Measurements from ENCODE around the gene TSPEAR. TPM values are rescaled to one million over a fixed set of nuclear protein-coding genes. Genes with fewer than 3 reads are reported as not detected.
"Not testable (repeated sequence)": the region's sequence is repeated elsewhere in the genome, so short reads cannot be mapped to it uniquely, and the experiment has no call there.

The TSPEAR gene
- total RNA-seq, 1 experiment from 2014 or later: not detected

DNA sequence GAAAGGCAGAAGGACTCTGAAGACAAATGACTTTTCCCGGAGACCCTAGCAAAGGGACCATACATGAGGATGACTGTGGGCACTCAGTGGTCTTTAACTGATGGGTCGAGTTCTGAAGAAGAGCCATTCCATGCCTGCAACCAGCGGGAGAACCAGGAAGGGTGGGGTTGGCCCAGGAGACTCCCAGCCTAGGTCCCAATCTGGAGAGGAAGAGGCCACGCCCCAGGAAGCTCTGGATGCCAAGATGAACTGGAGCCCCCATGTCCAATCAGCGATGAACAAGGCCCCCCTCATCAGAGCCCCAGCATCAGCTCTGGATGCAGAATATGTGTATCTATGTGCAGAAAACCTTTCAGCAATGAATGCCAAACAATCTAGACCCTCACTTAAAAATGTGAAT, 70.6 kb downstream of the TSPEAR start:
- no peak overlapping the region for H3K4me3 ChIP-seq
- no peaks in the 10 kb centered on the region; the same call in 1 of the 2 replicates for H3K9me3 ChIP-seq (replicated peaks)
- H3K27me3 ChIP-seq: no peaks in the 10 kb centered on the region
- no peak overlapping the region for H3K27ac ChIP-seq
- H3K4me1 ChIP-seq: no peaks in the 10 kb centered on the region
- no peaks in the 10 kb centered on the region for H3K36me3 ChIP-seq
- no peak for DNase-seq

DNA sequence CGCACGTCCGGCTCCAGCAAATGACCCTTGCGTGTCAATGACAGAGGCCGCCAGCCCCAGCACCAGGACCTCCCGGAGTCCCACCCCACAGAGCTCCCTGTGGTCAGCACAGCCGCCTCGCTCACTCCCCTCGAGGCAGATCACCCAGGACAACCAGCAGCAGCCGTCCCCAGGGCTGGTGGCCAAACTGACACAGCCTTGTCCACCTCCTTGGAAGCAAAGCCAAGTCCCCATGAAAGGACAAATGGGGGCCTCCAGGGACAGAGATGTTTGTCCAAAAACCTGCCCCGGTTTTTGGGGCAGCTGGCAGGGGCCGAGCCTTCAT, 72.1 kb downstream of the TSPEAR start:
- Histone ChIP-seq H3K4me3 (no peak overlapping the region), H3K9me3 (replicated peaks) (no peaks in the 10 kb centered on the region; the same call in none of the 2 replicates), H3K36me3 (no peaks in the 10 kb centered on the region), H3K27me3 (no peaks in the 10 kb centered on the region), H3K4me1 (no peaks in the 10 kb centered on the region), H3K27ac (no peak overlapping the region)
- DNase-seq: no peak

GRCh38 chr21:44638506-44639330, 72.7 kb downstream of the TSPEAR start:
- H3K27me3 ChIP-seq; H3K9me3 ChIP-seq (replicated peaks); H3K4me1 ChIP-seq; H3K4me3 ChIP-seq; H3K36me3 ChIP-seq; DNase-seq; H3K27ac ChIP-seq: not testable (repeated sequence)

- not testable (repeated sequence) for H3K27me3 ChIP-seq; DNase-seq; H3K9me3 ChIP-seq (replicated peaks); H3K4me3 ChIP-seq; H3K36me3 ChIP-seq; H3K27ac ChIP-seq; H3K4me1 ChIP-seq
These were observed 73.5 kb downstream of the TSPEAR start for GRCh38 chr21:44637851-44638348.

GRCh38 chr21:44637018-44637850, 74.1 kb downstream of the TSPEAR start, which contains the start of gene KRTAP10-10:
KRTAP10-10 (plus strand) TSS chr21:44637356; CDS start chr21:44637418, 62 bp downstream.
- no peak for DNase-seq
- no peaks in the 10 kb centered on the region for H3K27me3 ChIP-seq
- H3K4me3 ChIP-seq: no peak within 1 kb of the TSS
- H3K36me3 ChIP-seq: no peaks in the 10 kb centered on the region
- no peaks in the 10 kb centered on the region; the same call in 1 of the 2 replicates for H3K9me3 ChIP-seq (replicated peaks)
- H3K27ac ChIP-seq: no peak within 1 kb of the TSS
- H3K4me1 ChIP-seq: no peaks in the 10 kb centered on the region

GRCh38 chr21:44636209-44637017, 75.0 kb downstream of the TSPEAR start:
- Histone ChIP-seq H3K4me3 (no peak overlapping the region), H3K36me3 (no peaks in the 10 kb centered on the region), H3K27me3 (no peaks in the 10 kb centered on the region), H3K27ac (no peak overlapping the region), H3K9me3 (replicated peaks) (no peaks in the 10 kb centered on the region; the same call in 1 of the 2 replicates), H3K4me1 (no peaks in the 10 kb centered on the region)
- DNase-seq: no peak

DNA sequence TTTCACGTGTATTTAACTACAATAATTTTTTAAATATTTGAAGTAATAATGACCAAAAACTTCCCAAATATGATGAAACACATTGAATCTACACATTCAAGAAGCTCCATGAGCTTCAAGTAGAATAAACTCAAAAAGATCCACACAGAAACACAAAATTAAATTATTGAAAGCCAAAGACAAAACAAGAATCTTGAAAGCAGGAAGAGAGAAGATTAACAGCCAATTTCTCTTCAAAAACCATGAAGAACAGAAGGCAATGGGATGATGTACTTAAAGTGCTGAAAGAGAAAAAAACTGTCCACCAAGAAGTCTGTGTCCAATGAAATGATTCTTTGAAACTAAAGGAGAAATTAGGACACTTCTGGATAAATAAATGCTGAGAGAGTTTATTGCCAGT, 79.3 kb downstream of the TSPEAR start:
- Histone ChIP-seq H3K27ac (no peak overlapping the region), H3K27me3 (no peaks in the 10 kb centered on the region), H3K9me3 (replicated peaks) (no peaks in the 10 kb centered on the region; the same call in 1 of the 2 replicates), H3K4me3 (no peak overlapping the region), H3K4me1 (no peaks in the 10 kb centered on the region), H3K36me3 (no peaks in the 10 kb centered on the region)
- DNase-seq: no peak

DNA sequence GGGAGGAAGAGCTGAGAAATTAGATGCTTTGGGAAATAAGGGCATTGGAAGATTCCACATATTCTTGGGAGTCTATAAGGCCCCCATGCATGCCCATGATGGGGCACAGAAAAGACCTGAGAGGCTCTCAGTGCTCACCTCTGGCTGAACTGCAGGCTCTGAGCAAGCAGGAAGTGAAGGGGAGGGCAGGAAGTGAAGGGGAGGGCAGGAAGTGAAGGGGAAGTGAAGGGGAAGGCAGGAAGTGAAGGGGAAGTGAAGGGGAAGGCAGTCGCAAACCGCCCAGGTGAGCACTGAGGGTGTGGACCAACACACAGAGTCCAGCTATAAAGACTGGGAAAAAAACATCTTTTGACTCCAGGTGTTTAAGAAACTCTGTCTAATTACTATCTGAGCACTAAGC, 80.9 kb downstream of the TSPEAR start:
- H3K9me3 ChIP-seq (replicated peaks): no peaks in the 10 kb centered on the region; the same call in 1 of the 2 replicates
- no peaks in the 10 kb centered on the region for H3K27me3 ChIP-seq
- H3K4me1 ChIP-seq: no peaks in the 10 kb centered on the region
- H3K36me3 ChIP-seq: no peaks in the 10 kb centered on the region
- no peak overlapping the region for H3K4me3 ChIP-seq
- DNase-seq: no peak
- no peak overlapping the region for H3K27ac ChIP-seq

DNA sequence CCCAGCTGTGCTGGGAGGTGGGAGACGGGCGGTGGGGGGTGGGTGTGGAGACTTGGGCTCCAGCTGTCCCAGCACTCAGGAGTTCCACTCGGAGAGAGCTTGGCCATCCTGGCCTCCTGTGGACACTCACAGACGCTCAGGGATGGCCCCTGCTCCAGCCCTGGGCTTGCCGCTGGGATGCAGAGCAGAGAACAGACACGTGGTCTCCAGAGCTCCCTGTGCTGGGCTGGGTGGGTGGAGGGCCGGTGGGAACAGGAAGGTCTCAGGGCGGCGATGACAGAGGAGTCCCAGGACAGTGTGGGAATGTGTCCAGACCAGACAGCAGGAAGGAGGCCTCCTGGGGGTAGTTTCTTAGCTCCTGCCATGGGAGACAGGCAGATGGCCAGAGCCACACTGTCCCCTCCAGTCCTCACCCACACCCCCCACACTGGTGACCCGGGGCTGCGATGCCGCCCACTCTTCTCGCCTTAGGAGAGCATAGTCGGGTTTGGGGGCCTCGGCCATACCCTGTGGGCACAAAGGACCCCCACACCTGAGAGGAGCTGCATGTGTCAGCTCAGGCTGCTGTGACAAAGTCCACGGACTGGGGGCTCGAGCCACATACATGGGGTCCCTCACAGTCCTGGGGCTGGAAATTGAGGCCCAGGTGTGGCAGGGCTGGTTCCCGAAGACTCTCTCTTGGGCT, 82.5 kb downstream of the TSPEAR start:
- no peak for DNase-seq
- Histone ChIP-seq H3K4me3 (no peak overlapping the region), H3K4me1 (no peaks in the 10 kb centered on the region), H3K27ac (no peak overlapping the region), H3K36me3 (no peaks in the 10 kb centered on the region), H3K9me3 (replicated peaks) (peaks cover 3% of the 10 kb centered on the region; the same call in 1 of the 2 replicates), H3K27me3 (no peaks in the 10 kb centered on the region)

GRCh38 chr21:44627831-44628233, 83.5 kb downstream of the TSPEAR start:
- not testable (repeated sequence) for H3K4me1 ChIP-seq; H3K27ac ChIP-seq; H3K36me3 ChIP-seq; H3K4me3 ChIP-seq; H3K9me3 ChIP-seq (replicated peaks); H3K27me3 ChIP-seq; DNase-seq

DNA sequence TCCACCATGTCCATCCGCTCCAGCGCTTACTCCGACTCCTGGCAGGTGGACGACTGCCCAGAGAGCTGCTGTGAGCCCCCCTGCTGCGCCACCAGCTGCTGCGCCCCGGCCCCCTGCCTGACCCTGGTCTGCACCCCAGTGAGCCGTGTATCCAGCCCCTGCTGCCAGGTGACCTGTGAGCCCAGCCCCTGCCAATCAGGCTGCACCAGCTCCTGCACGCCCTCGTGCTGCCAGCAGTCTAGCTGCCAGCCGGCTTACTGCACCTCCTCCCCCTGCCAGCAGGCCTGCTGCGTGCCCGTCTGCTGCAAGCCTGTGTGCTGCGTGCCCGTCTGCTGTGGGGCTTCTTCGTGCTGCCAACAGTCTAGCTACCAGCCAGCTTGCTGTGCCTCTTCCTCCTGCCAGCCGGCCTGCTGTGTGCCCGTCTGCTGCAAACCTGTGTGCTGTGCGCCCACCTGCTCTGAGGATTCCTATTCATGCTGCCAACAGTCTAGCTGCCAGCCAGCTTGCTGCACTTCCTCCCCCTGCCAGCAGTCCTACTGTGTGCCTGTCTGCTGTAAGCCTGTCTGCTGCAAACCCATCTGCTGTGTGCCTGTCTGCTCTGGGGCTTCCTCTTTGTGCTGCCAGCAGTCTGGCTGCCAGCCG, 84.1 kb downstream of the TSPEAR start:
- H3K36me3 ChIP-seq; H3K4me1 ChIP-seq; H3K9me3 ChIP-seq (replicated peaks); H3K27me3 ChIP-seq; H3K27ac ChIP-seq; DNase-seq; H3K4me3 ChIP-seq: not testable (repeated sequence)

- Histone ChIP-seq H3K9me3 (replicated peaks) (0 out of 2 replicates have a peak, but pooled peaks cover 3% of the 10 kb centered on the region), H3K4me1 (no peaks in the 10 kb centered on the region), H3K36me3 (no peaks in the 10 kb centered on the region), H3K4me3 (no peak within 1 kb of the TSS), H3K27me3 (no peaks in the 10 kb centered on the region), H3K27ac (no peak within 1 kb of the TSS)
- DNase-seq: no peak
These were observed 84.7 kb downstream of the TSPEAR start, which contains the start of gene KRTAP10-9 for GRCh38 chr21:44626673-44627143. KRTAP10-9 (plus strand) TSS chr21:44627093; CDS start chr21:44627172, 79 bp downstream.

DNA sequence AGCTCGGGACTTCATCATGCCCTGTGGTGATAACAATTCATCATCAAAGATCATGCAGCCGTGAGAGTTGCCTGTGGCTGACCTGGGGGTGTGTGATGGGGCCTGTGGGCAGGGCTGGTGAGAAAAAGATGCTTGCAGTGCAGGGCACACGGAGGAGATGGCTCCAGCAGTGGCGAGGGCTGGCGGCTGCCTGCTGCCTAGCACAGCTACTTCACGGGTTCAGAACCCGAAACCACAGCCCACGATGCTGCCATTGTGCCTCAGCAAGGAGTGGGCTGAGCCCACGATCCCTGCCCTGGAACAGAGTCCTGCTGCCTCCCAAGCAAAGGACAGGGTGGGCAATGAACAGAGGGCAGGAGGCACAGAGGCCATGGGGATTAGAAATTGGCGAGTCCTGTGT, 85.1 kb downstream of the TSPEAR start:
- H3K4me1 ChIP-seq: no peaks in the 10 kb centered on the region
- H3K27me3 ChIP-seq: no peaks in the 10 kb centered on the region
- 0 out of 2 replicates have a peak, but pooled peaks cover 3% of the 10 kb centered on the region for H3K9me3 ChIP-seq (replicated peaks)
- no peak overlapping the region for H3K27ac ChIP-seq
- no peak overlapping the region for H3K4me3 ChIP-seq
- no peaks in the 10 kb centered on the region for H3K36me3 ChIP-seq
- no peak for DNase-seq
